MCF 10A (cell line): ENCODE results near the gene ACTL6B. TPM values are rescaled to one million over a fixed set of nuclear protein-coding genes. Genes with fewer than 3 reads are reported as not detected.

Experiments
- BruUV-seq: library from RNA; stranded (reverse); fragments of 400-500 nt; replicated peaks from 2 replicates; lab custom pipeline; 2021; lab: Mats Ljungman, UMichigan
- CTCF ChIA-PET: fragments of 300-600 bp; sonication (Branson Sonifier 250); formaldehyde crosslinking; extraction: SDS; loops from one replicate; lab custom pipeline; 2021; ENCODE audit warnings: antibody characterized with exemption, inconsistent platforms; lab: Yijun Ruan, JAX
- POLR2A ChIA-PET: fragments of 300-600, 350-650 bp; sonication (Branson Sonifier 250); formaldehyde crosslinking; extraction: SDS; loops from one replicate; lab custom pipeline; 2020; ENCODE audit warnings: antibody characterized with exemption, inconsistent platforms; lab: Yijun Ruan, JAX
- DNase-seq: peaks from one replicate; pipeline ENCODE4 v3.0.0-alpha.2; 2018; ENCODE audit not compliant: unreplicated experiment
- H3K27ac Mint-ChIP-seq: one replicate; pipeline ENCODE4 v1.8.0; 2022; ENCODE audit warnings: mild to moderate bottlenecking, low read depth, mixed read lengths; ENCODE audit not compliant: unreplicated experiment
- H3K27me3 Mint-ChIP-seq: one replicate; pipeline ENCODE4 v1.8.0; 2022; ENCODE audit warnings: mixed read lengths; ENCODE audit not compliant: insufficient read depth, unreplicated experiment
- H3K36me3 Mint-ChIP-seq: one replicate; pipeline ENCODE4 v1.8.0; 2022; ENCODE audit warnings: mild to moderate bottlenecking, moderate library complexity, mixed read lengths; ENCODE audit not compliant: insufficient read depth, unreplicated experiment
- H3K4me1 Mint-ChIP-seq: one replicate; pipeline ENCODE4 v1.8.0; 2022; ENCODE audit warnings: mixed read lengths; ENCODE audit not compliant: insufficient read depth, unreplicated experiment
- H3K4me3 Mint-ChIP-seq: one replicate; pipeline ENCODE4 v1.8.0; 2022; ENCODE audit warnings: mild to moderate bottlenecking, moderate library complexity, mixed read lengths; ENCODE audit not compliant: unreplicated experiment
- H3K9me3 Mint-ChIP-seq: one replicate; pipeline ENCODE4 v1.8.0; 2022; ENCODE audit warnings: mixed read lengths; ENCODE audit not compliant: unreplicated experiment
- CTCF ChIP-seq: fragments of 200-600 bp; IDR thresholded peaks from one replicate; pipeline ENCODE4 v1.8.0; 2022; ENCODE audit warnings: antibody characterized with exemption, mild to moderate bottlenecking; ENCODE audit not compliant: unreplicated experiment
- intact Hi-C: fragments of 100-400 bp; cut with micrococcal nuclease; formaldehyde crosslinking; loops from 2 replicates; pipeline ENCODE4 v1.14.1; 2022
- total RNA-seq: library from RNA; stranded (reverse); gene quantifications from 2 replicates; pipeline ENCODE4 v1.2.3, GENCODE V29; 2022

The ACTL6B gene
- total RNA-seq, 1 experiment from 2014 or later, result not detected

GRCh38 chr7:100607111-100607510, 49.1 kb downstream of the ACTL6B start:
- ChIA-PET POLR2A (interaction anchor here (0.8 kb wide), 1 partner anchor 67 kb away, joined by 3 read pairs; no protein-coding TSS in a partner anchor), CTCF (interaction anchor here (1.2 kb wide), 1 partner anchor 84 kb away, joined by 3 read pairs; no protein-coding TSS in a partner anchor)
- no peak overlapping the region for H3K27ac Mint-ChIP-seq
- H3K9me3 Mint-ChIP-seq, result no peaks in the 10 kb centered on the region
- intact Hi-C loops, result no loop called here
- H3K4me1 Mint-ChIP-seq, result peaks cover 1% of the 10 kb centered on the region
- DNase-seq, result no peak
- H3K4me3 Mint-ChIP-seq, result no peak overlapping the region
- no peak for TF ChIP-seq CTCF
- H3K27me3 Mint-ChIP-seq, result no peaks in the 10 kb centered on the region
- peaks cover 6% of the 10 kb centered on the region for H3K36me3 Mint-ChIP-seq
- BruUV-seq, result no TSS peak

GRCh38 chr7:100606313-100606712, 49.9 kb downstream of the ACTL6B start:
- no peaks in the 10 kb centered on the region for H3K27me3 Mint-ChIP-seq
- no peak for DNase-seq
- no peak for TF ChIP-seq CTCF
- intact Hi-C loops, result no loop called here
- H3K27ac Mint-ChIP-seq, result no peak overlapping the region
- ChIA-PET CTCF (no interaction called here), POLR2A (interaction anchor here (0.7 kb wide), 1 partner anchor 20 kb away, joined by 4 read pairs; the partner anchor contains the start of genes FBXO24 and LRCH4)
- no TSS peak for BruUV-seq
- H3K4me3 Mint-ChIP-seq, result no peak overlapping the region
- H3K9me3 Mint-ChIP-seq, result no peaks in the 10 kb centered on the region
- H3K36me3 Mint-ChIP-seq, result peaks cover 6% of the 10 kb centered on the region
- H3K4me1 Mint-ChIP-seq, result peaks cover 3% of the 10 kb centered on the region

- BruUV-seq, result no TSS peak
- Mint-ChIP-seq H3K36me3 (peaks cover 6% of the 10 kb centered on the region), H3K27ac (no peak overlapping the region)
These were observed 51.0 kb downstream of the ACTL6B start for GRCh38 chr7:100604976-100605911.

More at GRCh38 chr7:100604976-100605911, 51.0 kb downstream of the ACTL6B start:
- H3K4me1 Mint-ChIP-seq, result peaks cover 5% of the 10 kb centered on the region
- POLR2A ChIA-PET, result interaction anchor here (0.6 kb wide), 1 partner anchor 12 kb away, joined by 3 read pairs; no protein-coding TSS in a partner anchor
- no peaks in the 10 kb centered on the region for H3K9me3 Mint-ChIP-seq
- H3K27me3 Mint-ChIP-seq, result no peaks in the 10 kb centered on the region
- CTCF ChIA-PET, result interaction anchor here (0.7 to 1.2 kb wide), 2 partner anchors 16 to 24 kb away, joined by 3 to 5 read pairs; no protein-coding TSS in a partner anchor
- intact Hi-C loops, result loop anchor here (5.0 kb wide), 1 partner anchor 87 kb away; the partner anchor contains the start of gene GIGYF1
- no peak for TF ChIP-seq CTCF
- DNase-seq, result no peak
- H3K4me3 Mint-ChIP-seq, result peak overlapping the region; percentile 72
